CD4-positive, alpha-beta T cell treated with Interleukin-6 for 4 hours (primary cell): ENCODE measurements around the gene FSIP1.

Experiments used
- DNase-seq: peaks from one replicate; pipeline ENCODE4 v3.0.0-alpha.2; 2020; ENCODE audit warnings: mixed read lengths

The FSIP1 gene

GRCh38 chr15:39752991-39753390, 29.6 kb downstream of the FSIP1 start:
- no peak for DNase-seq

GRCh38 chr15:39752246-39752645, 30.4 kb downstream of the FSIP1 start:
- no peak for DNase-seq

- no peak for DNase-seq
Observed at GRCh38 chr15:39748276-39748675, 34.4 kb downstream of the FSIP1 start.

GRCh38 chr15:39747326-39747725, 35.3 kb downstream of the FSIP1 start:
- DNase-seq = no peak

GRCh38 chr15:39746714-39747276, 35.8 kb downstream of the FSIP1 start:
- DNase-seq = no peak

GRCh38 chr15:39746176-39746575, 36.5 kb downstream of the FSIP1 start:
- DNase-seq = no peak

- DNase-seq = no peak
Observed at GRCh38 chr15:39745415-39745814, 37.2 kb downstream of the FSIP1 start.

- no peak for DNase-seq
Observed at GRCh38 chr15:39744334-39745103, 38.1 kb downstream of the FSIP1 start.

- no peak for DNase-seq
Observed at GRCh38 chr15:39743611-39744010, 39.0 kb downstream of the FSIP1 start.

- no peak for DNase-seq
Observed at GRCh38 chr15:39741258-39741657, 41.4 kb downstream of the FSIP1 start.

GRCh38 chr15:39738998-39739397, 43.6 kb downstream of the FSIP1 start:
- DNase-seq = no peak

GRCh38 chr15:39737196-39737550, 45.5 kb downstream of the FSIP1 start:
- no peak for DNase-seq

- DNase-seq = no peak
Observed at GRCh38 chr15:39736412-39737195, 46.0 kb downstream of the FSIP1 start.

GRCh38 chr15:39735120-39735717, 47.4 kb downstream of the FSIP1 start:
- DNase-seq = no peak

- DNase-seq = no peak
Observed at GRCh38 chr15:39731266-39731665, 51.4 kb downstream of the FSIP1 start.

- no peak for DNase-seq
Observed at GRCh38 chr15:39730552-39730951, 52.1 kb downstream of the FSIP1 start.

GRCh38 chr15:39729500-39729899, 53.1 kb downstream of the FSIP1 start:
- no peak for DNase-seq

- DNase-seq = no peak
Observed at GRCh38 chr15:39728845-39729244, 53.8 kb downstream of the FSIP1 start.

- no peak for DNase-seq
Observed at GRCh38 chr15:39721893-39722292, 60.7 kb downstream of the FSIP1 start.

- no peak for DNase-seq
Observed at GRCh38 chr15:39720621-39721611, 61.7 kb downstream of the FSIP1 start.

GRCh38 chr15:39720081-39720480, 62.6 kb downstream of the FSIP1 start:
- DNase-seq = no peak

- no peak for DNase-seq
Observed at GRCh38 chr15:39719109-39719508, 63.5 kb downstream of the FSIP1 start.
